Mononuclear cell (primary cell): ENCODE results near the gene PARP15. TPM values are rescaled to one million over a fixed set of nuclear protein-coding genes. Genes with fewer than 3 reads are reported as not detected.

Experiments used
- H3K27me3 ChIP-seq: 2 replicates; pipeline ENCODE4 v1.6.0; 2011; ENCODE audit warnings: low read length, control low read depth; ENCODE audit not compliant: insufficient read depth
- H3K4me1 ChIP-seq: 2 replicates; pipeline ENCODE4 v1.5.1; 2011; ENCODE audit warnings: mild to moderate bottlenecking, low read length, control low read depth; ENCODE audit not compliant: insufficient read depth
- H3K4me3 ChIP-seq: 2 replicates; pipeline ENCODE4 v1.5.1; 2011; ENCODE audit warnings: mild to moderate bottlenecking, low read length, moderate library complexity
- H3K9me3 ChIP-seq: 2 replicates; pipeline ENCODE4 v1.5.1; 2011; ENCODE audit warnings: low read depth, mild to moderate bottlenecking, control low read depth, low read length
- total RNA-seq: library from RNA; depleted of rRNA; stranded (reverse); fragments of >200 nt; gene quantifications from one replicate; pipeline ENCODE4 v1.2.3, GENCODE V29; 2012

Gene PARP15
- total RNA-seq, 1 donor = 44.4 TPM

- Histone ChIP-seq H3K4me1 (peaks cover 7% of the 10 kb centered on the region), H3K27me3 (no peaks in the 10 kb centered on the region), H3K4me3 (no peak overlapping the region), H3K9me3 (peaks cover 5% of the 10 kb centered on the region)
These were observed 10.1 kb downstream of the PARP15 start for GRCh38 chr3:122587572-122587971.

- Histone ChIP-seq H3K27me3 (no peaks in the 10 kb centered on the region), H3K4me3 (no peak overlapping the region), H3K9me3 (no peaks in the 10 kb centered on the region), H3K4me1 (peaks cover 5% of the 10 kb centered on the region)
These were observed 11.8 kb downstream of the PARP15 start for GRCh38 chr3:122589297-122589696.

GRCh38 chr3:122590610-122591009 lies 13.2 kb downstream of the PARP15 start:
- Histone ChIP-seq H3K4me3 (no peak overlapping the region), H3K9me3 (no peaks in the 10 kb centered on the region), H3K4me1 (peaks cover 5% of the 10 kb centered on the region), H3K27me3 (no peaks in the 10 kb centered on the region)

- no peaks in the 10 kb centered on the region for H3K27me3 ChIP-seq
These were observed 16.6 kb downstream of the PARP15 start for GRCh38 chr3:122594025-122594424.

GRCh38 chr3:122598151-122598550 lies 20.7 kb downstream of the PARP15 start:
- Histone ChIP-seq H3K4me1 (no peaks in the 10 kb centered on the region), H3K27me3 (no peaks in the 10 kb centered on the region), H3K4me3 (no peak overlapping the region), H3K9me3 (no peaks in the 10 kb centered on the region)

More at GRCh38 chr3:122594025-122594424, 16.6 kb downstream of the PARP15 start:
- no peaks in the 10 kb centered on the region for H3K9me3 ChIP-seq
- peaks cover 5% of the 10 kb centered on the region for H3K4me1 ChIP-seq
- H3K4me3 ChIP-seq = no peak overlapping the region

GRCh38 chr3:122598556-122598955 lies 21.1 kb downstream of the PARP15 start:
- Histone ChIP-seq H3K4me1 (no peaks in the 10 kb centered on the region), H3K9me3 (no peaks in the 10 kb centered on the region), H3K27me3 (no peaks in the 10 kb centered on the region), H3K4me3 (no peak overlapping the region)

- Histone ChIP-seq H3K4me3 (no peak overlapping the region), H3K27me3 (no peaks in the 10 kb centered on the region), H3K4me1 (no peaks in the 10 kb centered on the region)
These were observed 24.7 kb downstream of the PARP15 start for GRCh38 chr3:122602011-122602710.

GRCh38 chr3:122603056-122603455 lies 25.6 kb downstream of the PARP15 start:
- no peaks in the 10 kb centered on the region for H3K27me3 ChIP-seq
- H3K9me3 ChIP-seq = no peaks in the 10 kb centered on the region
- no peaks in the 10 kb centered on the region for H3K4me1 ChIP-seq
- no peak overlapping the region for H3K4me3 ChIP-seq

More at GRCh38 chr3:122602011-122602710, 24.7 kb downstream of the PARP15 start:
- no peaks in the 10 kb centered on the region for H3K9me3 ChIP-seq

GRCh38 chr3:122606330-122606729 lies 28.9 kb downstream of the PARP15 start:
- peaks cover 7% of the 10 kb centered on the region for H3K4me1 ChIP-seq

GRCh38 chr3:122608916-122609315 lies 31.5 kb downstream of the PARP15 start:
- Histone ChIP-seq H3K4me3 (no peak overlapping the region), H3K9me3 (no peaks in the 10 kb centered on the region), H3K27me3 (no peaks in the 10 kb centered on the region), H3K4me1 (peaks cover 7% of the 10 kb centered on the region)

More at GRCh38 chr3:122606330-122606729, 28.9 kb downstream of the PARP15 start:
- no peaks in the 10 kb centered on the region for H3K27me3 ChIP-seq
- no peaks in the 10 kb centered on the region for H3K9me3 ChIP-seq
- H3K4me3 ChIP-seq = no peak overlapping the region

- no peak overlapping the region for H3K4me3 ChIP-seq
- H3K27me3 ChIP-seq = no peaks in the 10 kb centered on the region
- H3K9me3 ChIP-seq = no peaks in the 10 kb centered on the region
- peaks cover 7% of the 10 kb centered on the region for H3K4me1 ChIP-seq
These were observed 32.5 kb downstream of the PARP15 start for GRCh38 chr3:122609798-122610559.

GRCh38 chr3:122612696-122613095 lies 35.2 kb downstream of the PARP15 start:
- no peaks in the 10 kb centered on the region for H3K27me3 ChIP-seq
- H3K4me1 ChIP-seq = peaks cover 7% of the 10 kb centered on the region
- no peaks in the 10 kb centered on the region for H3K9me3 ChIP-seq
- no peak overlapping the region for H3K4me3 ChIP-seq

- no peaks in the 10 kb centered on the region for H3K27me3 ChIP-seq
- no peaks in the 10 kb centered on the region for H3K4me1 ChIP-seq
- no peaks in the 10 kb centered on the region for H3K9me3 ChIP-seq
- no peak overlapping the region for H3K4me3 ChIP-seq
These were observed 37.9 kb downstream of the PARP15 start for GRCh38 chr3:122615303-122615702.

GRCh38 chr3:122618614-122619013 lies 41.2 kb downstream of the PARP15 start:
- Histone ChIP-seq H3K9me3 (no peaks in the 10 kb centered on the region), H3K27me3 (no peaks in the 10 kb centered on the region), H3K4me3 (no peak overlapping the region), H3K4me1 (peaks cover 3% of the 10 kb centered on the region)

GRCh38 chr3:122619040-122619439 lies 41.6 kb downstream of the PARP15 start:
- H3K4me3 ChIP-seq = no peak overlapping the region
- no peaks in the 10 kb centered on the region for H3K9me3 ChIP-seq
- no peaks in the 10 kb centered on the region for H3K27me3 ChIP-seq
- H3K4me1 ChIP-seq = peaks cover 3% of the 10 kb centered on the region
